HFF-Myc (cell line): ENCODE results near the gene ZSCAN22.
A peak's percentile ranks its signal among the peaks of the same experiment; 100 is the strongest.

Source experiments
- DNase-seq: peaks from one replicate; pipeline ENCODE4 v3.0.0-alpha.2; 2011; ENCODE audit warnings: low read depth; ENCODE audit errors: extremely low read depth
- H3K4me3 ChIP-seq: replicated peaks from 2 replicates; pipeline ENCODE4 v1.5.1; 2011; ENCODE audit warnings: low read depth, mild to moderate bottlenecking, control low read depth, low read length
- TF ChIP-seq, protein P1 (sequence below): IDR thresholded peaks from 2 replicates; pipeline ENCODE4 v1.5.1; 2012; ENCODE audit warnings: mild to moderate bottlenecking, low read depth, low read length, control low read depth; ENCODE audit errors: missing control alignments

Gene ZSCAN22

DNA sequence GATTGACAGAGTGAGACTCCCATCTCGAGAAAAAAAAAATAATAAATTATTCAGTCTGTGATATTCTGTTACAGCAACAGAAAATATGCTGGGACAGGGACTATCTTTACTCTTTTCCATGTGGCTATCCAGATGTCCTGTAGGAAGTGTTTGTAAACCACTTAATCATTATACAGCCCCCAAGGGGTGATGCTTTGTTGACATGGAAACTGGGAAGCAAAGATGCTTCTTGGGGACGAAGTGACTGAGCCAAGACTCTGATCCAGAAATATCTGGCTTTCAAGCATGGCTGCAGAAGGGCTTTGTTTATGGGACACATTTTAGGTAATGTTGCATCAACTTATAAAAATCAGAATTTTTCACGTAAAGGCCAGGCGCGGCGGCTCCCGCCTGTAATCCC, 42.6 kb upstream of the ZSCAN22 start:
- no peak for DNase-seq
- no peak overlapping the region for H3K4me3 ChIP-seq
- TF ChIP-seq, protein P1, sequence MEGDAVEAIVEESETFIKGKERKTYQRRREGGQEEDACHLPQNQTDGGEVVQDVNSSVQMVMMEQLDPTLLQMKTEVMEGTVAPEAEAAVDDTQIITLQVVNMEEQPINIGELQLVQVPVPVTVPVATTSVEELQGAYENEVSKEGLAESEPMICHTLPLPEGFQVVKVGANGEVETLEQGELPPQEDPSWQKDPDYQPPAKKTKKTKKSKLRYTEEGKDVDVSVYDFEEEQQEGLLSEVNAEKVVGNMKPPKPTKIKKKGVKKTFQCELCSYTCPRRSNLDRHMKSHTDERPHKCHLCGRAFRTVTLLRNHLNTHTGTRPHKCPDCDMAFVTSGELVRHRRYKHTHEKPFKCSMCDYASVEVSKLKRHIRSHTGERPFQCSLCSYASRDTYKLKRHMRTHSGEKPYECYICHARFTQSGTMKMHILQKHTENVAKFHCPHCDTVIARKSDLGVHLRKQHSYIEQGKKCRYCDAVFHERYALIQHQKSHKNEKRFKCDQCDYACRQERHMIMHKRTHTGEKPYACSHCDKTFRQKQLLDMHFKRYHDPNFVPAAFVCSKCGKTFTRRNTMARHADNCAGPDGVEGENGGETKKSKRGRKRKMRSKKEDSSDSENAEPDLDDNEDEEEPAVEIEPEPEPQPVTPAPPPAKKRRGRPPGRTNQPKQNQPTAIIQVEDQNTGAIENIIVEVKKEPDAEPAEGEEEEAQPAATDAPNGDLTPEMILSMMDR: no peak

DNA sequence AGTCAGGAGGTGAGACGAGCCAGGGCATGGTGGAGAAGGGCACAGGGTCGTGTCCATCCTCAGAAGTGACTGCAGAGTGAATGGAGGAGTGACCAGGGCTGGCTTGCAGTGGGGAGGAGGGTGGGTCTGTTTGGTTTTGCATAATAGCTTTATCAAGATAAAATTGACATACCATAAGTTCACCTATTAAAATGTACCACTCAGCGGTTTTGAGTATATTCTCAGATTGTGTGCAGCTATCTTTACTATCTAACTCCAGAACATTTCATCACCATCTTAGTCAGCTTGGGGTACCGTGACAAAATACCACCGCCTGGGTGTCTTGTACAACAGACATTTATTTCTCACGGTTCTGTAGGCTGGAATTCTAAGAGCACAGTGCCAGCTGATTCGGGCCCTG, 34.9 kb upstream of the ZSCAN22 start:
- TF ChIP-seq, protein P1: no peak
- no peak for DNase-seq
- no peak overlapping the region for H3K4me3 ChIP-seq

DNA sequence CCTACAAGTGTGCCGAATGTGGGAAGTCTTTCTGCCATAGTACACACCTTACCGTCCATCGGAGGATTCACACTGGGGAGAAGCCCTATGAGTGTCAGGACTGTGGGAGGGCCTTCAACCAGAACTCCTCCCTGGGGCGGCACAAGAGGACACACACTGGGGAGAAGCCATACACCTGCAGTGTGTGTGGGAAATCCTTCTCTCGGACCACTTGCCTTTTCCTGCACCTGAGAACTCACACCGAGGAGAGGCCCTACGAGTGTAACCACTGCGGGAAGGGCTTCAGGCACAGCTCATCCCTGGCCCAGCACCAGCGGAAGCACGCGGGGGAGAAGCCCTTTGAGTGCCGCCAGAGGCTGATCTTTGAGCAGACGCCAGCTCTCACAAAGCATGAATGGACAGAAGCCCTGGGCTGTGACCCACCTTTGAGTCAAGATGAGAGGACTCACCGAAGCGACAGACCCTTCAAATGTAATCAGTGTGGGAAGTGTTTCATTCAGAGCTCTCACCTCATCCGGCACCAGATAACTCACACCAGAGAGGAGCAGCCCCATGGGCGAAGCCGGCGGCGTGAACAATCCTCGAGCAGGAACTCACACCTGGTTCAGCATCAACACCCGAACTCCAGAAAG, 31.9 kb upstream of the ZSCAN22 start:
- TF ChIP-seq, protein P1: no peak
- H3K4me3 ChIP-seq: no peak overlapping the region
- DNase-seq: no peak

DNA sequence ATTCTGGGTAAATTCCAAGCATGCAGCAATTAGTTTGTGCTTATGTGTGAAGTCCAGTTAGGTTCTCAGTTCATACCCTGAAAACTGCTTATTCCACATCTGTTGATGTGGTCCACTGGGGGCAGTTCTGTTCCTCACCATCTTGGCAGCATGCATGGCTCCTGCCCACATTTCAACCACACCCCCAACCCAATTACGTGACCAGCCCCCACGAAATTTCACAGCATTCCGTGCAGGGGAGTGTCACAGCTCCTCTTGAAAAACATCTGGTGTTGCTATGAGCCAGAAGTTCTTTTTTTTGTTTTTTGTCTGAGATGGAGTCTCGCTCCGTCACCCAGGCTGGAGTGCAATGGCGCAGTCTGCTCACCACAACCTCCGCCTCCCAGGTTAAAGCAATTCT, 30.7 kb upstream of the ZSCAN22 start:
- no peak for DNase-seq
- no peak overlapping the region for H3K4me3 ChIP-seq
- TF ChIP-seq, protein P1: no peak

DNA sequence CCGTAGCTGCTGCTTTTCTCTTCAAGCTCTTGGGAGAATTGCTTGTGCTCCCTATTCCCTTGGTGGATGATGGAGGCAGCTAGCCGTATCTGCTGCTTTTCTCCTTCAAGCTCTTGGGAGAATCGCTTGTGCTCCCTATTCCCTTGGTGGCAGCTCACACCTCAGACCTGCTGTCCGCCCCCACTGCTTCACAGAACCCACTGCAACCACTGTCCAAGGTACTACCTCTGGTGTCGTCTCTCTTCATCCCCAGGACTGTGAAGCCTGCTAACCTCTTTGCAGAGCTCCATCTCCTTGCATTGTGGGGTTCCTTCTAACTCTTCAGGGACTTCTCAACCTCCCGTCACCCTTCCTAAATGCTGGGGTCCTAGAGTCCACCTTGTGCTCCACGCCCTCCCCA, 26.2 kb upstream of the ZSCAN22 start:
- no peak for DNase-seq
- TF ChIP-seq, protein P1: no peak
- no peak overlapping the region for H3K4me3 ChIP-seq

DNA sequence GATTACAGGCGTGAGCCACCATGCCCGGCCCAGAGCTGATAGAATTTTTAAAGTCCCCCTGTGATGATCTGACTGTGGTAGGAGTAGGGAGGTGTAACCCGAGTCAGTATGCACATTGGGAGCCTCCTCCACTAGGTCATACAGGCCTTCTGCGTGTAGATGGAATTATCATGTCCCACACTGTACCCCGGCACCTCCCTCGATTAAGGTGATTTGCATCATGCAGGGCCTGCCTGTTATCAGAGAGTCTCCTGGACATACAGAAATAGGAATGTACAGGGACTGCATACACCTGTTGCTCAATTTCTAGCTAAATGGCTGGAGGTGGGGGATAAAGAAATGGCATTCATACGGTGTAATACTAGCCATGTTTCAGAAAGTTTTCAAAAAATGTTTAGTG, 22.5 kb upstream of the ZSCAN22 start:
- H3K4me3 ChIP-seq: no peak overlapping the region
- TF ChIP-seq, protein P1: no peak
- no peak for DNase-seq

DNA sequence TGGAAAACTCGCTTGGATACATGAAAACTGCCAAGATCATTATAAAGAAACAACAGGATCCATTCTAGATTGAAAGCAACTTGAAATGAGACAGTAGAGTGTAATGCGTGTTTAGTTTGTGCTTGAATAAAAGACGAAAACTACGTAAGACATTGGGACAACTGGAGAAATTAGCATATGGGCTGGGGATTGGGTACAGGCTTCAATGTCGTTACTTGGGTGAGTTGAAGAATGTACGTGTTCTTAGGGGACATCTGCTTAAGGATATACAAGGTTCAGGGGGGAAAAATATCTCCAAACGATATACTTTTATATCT, 22.1 kb upstream of the ZSCAN22 start:
- TF ChIP-seq, protein P1: no peak
- H3K4me3 ChIP-seq: peak overlapping the region; percentile 64
- DNase-seq: peak; percentile 22
